Esophagus muscularis mucosa (tissue), 4 donors: Measurements from ENCODE around the gene CASKIN1. TPM values are rescaled to one million over a fixed set of nuclear protein-coding genes. Genes with fewer than 3 reads are reported as not detected.

Experiments
- DNase-seq: peaks from one replicate; pipeline ENCODE4 v3.0.0-alpha.2; 2017; ENCODE audit errors: extremely low spot score
- H3K27ac ChIP-seq, 4 donors: fragments of 200-600 bp; sonication (generic); replicated peaks in 1 of 4; 1 replicate in 3 of 4; 2 replicates in 1 of 4; pipeline ENCODE4 v1.5.1; 2016 to 2019; ENCODE audit warnings: mild to moderate bottlenecking in 1 of 4
- H3K27me3 ChIP-seq, 4 donors: fragments of 200-600 bp; sonication (generic); one replicate each; pipeline versions ENCODE4 v1.5.1 to v1.6.0; 2016 to 2019
- H3K36me3 ChIP-seq, 4 donors: fragments of 200-600 bp; sonication (generic); one replicate each; pipeline ENCODE4 v1.5.1; 2016 to 2019
- H3K4me1 ChIP-seq, 4 donors: fragments of 200-600 bp; sonication (generic); one replicate each; pipeline ENCODE4 v1.5.1; 2016 to 2019
- H3K4me3 ChIP-seq, 4 donors: fragments of 200-600 bp; sonication (generic); 1 replicate in 2 of 4; 2 replicates in 2 of 4; pipeline ENCODE4 v1.5.1; 2016 to 2019; ENCODE audit warnings: mild to moderate bottlenecking in 4 of 4, moderate library complexity in 1 of 4
- H3K9me3 ChIP-seq, 4 donors: fragments of 200-600 bp; sonication (generic); 1 replicate in 3 of 4; 2 replicates in 1 of 4; pipeline ENCODE4 v1.5.1; 2016 to 2019
- CTCF ChIP-seq, 3 experiments: fragments of 200-600 bp in 2 of 3; fragments of 450-650 bp in 1 of 3; sonication (generic) in 2 of 3; IDR thresholded peaks; one replicate each; pipeline ENCODE4 v1.5.1; 2017 to 2019; ENCODE audit warnings: antibody characterized with exemption in 3 of 3, mild to moderate bottlenecking in 2 of 3, moderate library complexity in 1 of 3
- EP300 ChIP-seq: sonication (generic); formaldehyde crosslinking; IDR thresholded peaks from one replicate; pipeline ENCODE4 v1.6.1; 2017; ENCODE audit warnings: antibody characterized with exemption
- POLR2A ChIP-seq: fragments of 450-650 bp; IDR thresholded peaks from one replicate; pipeline ENCODE4 v1.6.1; 2017; ENCODE audit warnings: antibody characterized with exemption, moderate library complexity, mild to moderate bottlenecking, low read depth
- POLR2AphosphoS5 ChIP-seq, 2 donors: sonication (generic); formaldehyde crosslinking; IDR thresholded peaks; one replicate each; pipeline ENCODE4 v1.6.1; 2017; ENCODE audit warnings: antibody characterized with exemption in 2 of 2
- WGBS: methylation state at CpG from one replicate; pipeline ENCODE4 v1.1.5; 2018; 5-methylcytosine and 5-hydroxymethylcytosine counted together
- intact Hi-C: fragments of 100-400 bp; cut with DNase I; formaldehyde crosslinking; loops from one replicate; pipeline ENCODE4 v1.15.1; 2023
- total RNA-seq, 4 donors: library from RNA; depleted of rRNA; stranded (reverse); fragments of >200 nt; gene quantifications; one replicate each; pipeline versions ENCODE4 v1.1.0 to v1.2.1, GENCODE V29; 2016

Gene CASKIN1
- total RNA-seq, 4 donors from 2014 or later: under 0.01 to 0.32 (median 0.09) TPM

- DNase-seq: no peak
- H3K4me1 ChIP-seq: peaks cover 19 to 32% (median 25%) of the 10 kb centered on the region in 4 donors
- peaks cover 20 to 40% (median 39%) of the 10 kb centered on the region in 4 donors for H3K36me3 ChIP-seq
- intact Hi-C loops: no loop called here
- H3K27ac ChIP-seq: peak overlapping the region in 1 of 4 donors; percentile 96
- H3K4me3 ChIP-seq: peak overlapping the region in 1 of 4 donors; percentile 73
- H3K9me3 ChIP-seq: no peaks in the 10 kb centered on the region
- no peaks in the 10 kb centered on the region for H3K27me3 ChIP-seq
- WGBS: 84% methylated on average over 15 of the region's 23 CpGs
- TF ChIP-seq POLR2AphosphoS5 (IDR thresholded peaks at IDR 0.05): no peak
- TF ChIP-seq EP300: no peak
- TF ChIP-seq POLR2A: no peak
- TF ChIP-seq CTCF (IDR thresholded peaks at IDR 0.05): no peak
These were observed 10.5 kb upstream of the CASKIN1 start for GRCh38 chr16:2206780-2207433.

GRCh38 chr16:2206420-2206779, 10.0 kb upstream of the CASKIN1 start:
- H3K4me1 ChIP-seq: peaks cover 14 to 29% (median 23%) of the 10 kb centered on the region in 4 donors
- peak overlapping the region; percentile 65 to 87 (median 78) for H3K4me3 ChIP-seq
- intact Hi-C loops: no loop called here
- TF ChIP-seq CTCF (IDR thresholded peaks at IDR 0.05) (no peak), EP300 (no peak), POLR2AphosphoS5 (IDR thresholded peaks at IDR 0.05) (no peak), POLR2A (no peak)
- peaks cover 20 to 39% (median 38%) of the 10 kb centered on the region in 4 donors for H3K36me3 ChIP-seq
- H3K9me3 ChIP-seq: no peaks in the 10 kb centered on the region
- no peak for DNase-seq
- peak overlapping the region; percentile 90 to 97 (median 96) for H3K27ac ChIP-seq
- no peaks in the 10 kb centered on the region for H3K27me3 ChIP-seq
- 82% methylated on average over 17 of the region's 18 CpGs for WGBS

GRCh38 chr16:2205967-2206313, 9.5 kb upstream of the CASKIN1 start:
- DNase-seq: no peak
- H3K36me3 ChIP-seq: peaks cover 20 to 39% (median 38%) of the 10 kb centered on the region in 4 donors
- intact Hi-C loops: no loop called here
- WGBS: no CpG with 5 or more reads among the region's 16 CpGs
- H3K27me3 ChIP-seq: no peaks in the 10 kb centered on the region
- H3K4me1 ChIP-seq: peaks cover 14 to 29% (median 23%) of the 10 kb centered on the region in 4 donors
- no peaks in the 10 kb centered on the region for H3K9me3 ChIP-seq
- H3K27ac ChIP-seq: peak overlapping the region; percentile 90 to 97 (median 96)
- TF ChIP-seq EP300 (no peak), CTCF (IDR thresholded peaks at IDR 0.05) (no peak), POLR2A (no peak), POLR2AphosphoS5 (IDR thresholded peaks at IDR 0.05) (no peak)
- H3K4me3 ChIP-seq: peak overlapping the region; percentile 65 to 87 (median 78)

GRCh38 chr16:2205104-2205966, 8.9 kb upstream of the CASKIN1 start, which contains the start of gene MLST8:
Gene MLST8, plus strand, starts transcription at chr16:2205454. Its CDS starts 632 bp downstream, at chr16:2206086.
- Histone ChIP-seq H3K9me3 (no peaks in the 10 kb centered on the region), H3K4me1 (peaks cover 14 to 29% (median 23%) of the 10 kb centered on the region in 4 donors), H3K36me3 (peaks cover 20 to 39% (median 38%) of the 10 kb centered on the region in 4 donors), H3K27ac (peak within 1 kb of the TSS; percentile 90 to 97 (median 96)), H3K27me3 (no peaks in the 10 kb centered on the region), H3K4me3 (peak within 1 kb of the TSS; percentile 65 to 87 (median 78))
- WGBS: under 1% methylated on average over 29 of the region's 93 CpGs
- DNase-seq: peak; percentile 96
- TF ChIP-seq POLR2A (peak; percentile 70), CTCF (IDR thresholded peaks at IDR 0.05) (peak in 2 of 3 experiments; percentile 18 to 22), POLR2AphosphoS5 (IDR thresholded peaks at IDR 0.05) (peak; percentile 86 to 94), EP300 (no peak)
- intact Hi-C loops: no loop called here
